ENCODE measurements around the gene PARP3.
"Not testable (repeated sequence)": the region's sequence is repeated elsewhere in the genome, so short reads cannot be mapped to it uniquely, and the experiment has no call there.

PARP3 gene

DNA sequence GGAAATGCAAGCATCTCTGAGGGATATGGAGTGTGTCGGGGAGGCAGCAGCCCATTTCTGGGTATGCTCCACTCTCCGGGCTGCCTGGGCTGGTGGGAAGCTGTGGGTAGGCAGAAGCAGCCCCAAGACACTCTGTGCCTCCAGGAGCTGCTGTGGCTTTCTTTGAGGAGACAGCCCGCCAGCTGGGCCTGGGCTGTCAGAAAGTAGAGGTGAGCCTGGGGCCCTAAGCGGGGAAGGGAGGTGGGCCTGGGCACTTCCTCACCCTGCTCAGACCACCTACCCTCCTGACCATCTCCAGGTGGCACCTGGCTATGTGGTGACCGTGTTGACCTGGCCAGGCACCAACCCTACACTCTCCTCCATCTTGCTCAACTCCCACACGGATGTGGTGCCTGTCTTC is 42.9 kb downstream of the PARP3 start:
- no peak for DNase-seq (ENCODE audit: low spot score)

DNA sequence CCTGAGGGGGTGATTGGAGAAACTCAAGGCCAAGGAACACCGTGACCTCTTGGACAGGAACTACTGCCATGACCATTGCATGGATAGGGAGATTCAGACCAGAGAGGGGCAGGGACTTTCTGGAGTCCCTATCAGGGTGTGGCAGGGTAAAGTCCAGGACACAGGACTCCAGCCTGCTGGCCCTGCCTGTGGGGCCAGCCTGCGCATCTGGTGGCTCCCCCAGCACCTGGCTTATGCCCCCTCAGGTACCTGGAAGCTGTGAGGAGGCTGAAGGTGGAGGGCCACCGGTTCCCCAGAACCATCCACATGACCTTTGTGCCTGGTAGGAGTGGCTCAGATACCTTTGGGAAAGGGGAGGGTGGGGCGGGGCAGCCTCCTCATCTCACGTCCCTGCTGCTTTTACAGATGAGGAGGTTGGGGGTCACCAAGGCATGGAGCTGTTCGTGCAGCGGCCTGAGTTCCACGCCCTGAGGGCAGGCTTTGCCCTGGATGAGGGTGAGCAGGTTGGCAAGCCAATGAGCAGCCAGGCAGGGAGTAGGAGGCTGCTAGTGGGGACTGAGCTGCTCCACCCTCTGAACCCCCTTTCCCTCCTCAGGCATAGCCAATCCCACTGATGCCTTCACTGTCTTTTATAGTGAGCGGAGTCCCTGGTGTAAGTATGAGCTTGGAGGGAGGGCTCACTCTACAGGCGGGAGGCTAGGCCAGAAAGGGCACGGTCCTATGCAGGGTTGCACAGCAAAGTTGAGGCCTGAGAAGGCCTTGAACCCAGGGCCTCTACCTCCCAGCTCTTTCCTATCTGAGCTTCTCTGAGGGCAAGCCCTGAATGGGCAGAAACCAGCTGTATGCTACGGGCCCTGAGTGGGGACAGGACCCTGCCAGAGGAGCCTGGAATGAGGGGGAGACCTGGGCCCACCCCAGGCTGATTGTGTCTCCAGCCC is 44.1 kb downstream of the PARP3 start:
- DNase-seq (ENCODE audit: low spot score): no peak

DNA sequence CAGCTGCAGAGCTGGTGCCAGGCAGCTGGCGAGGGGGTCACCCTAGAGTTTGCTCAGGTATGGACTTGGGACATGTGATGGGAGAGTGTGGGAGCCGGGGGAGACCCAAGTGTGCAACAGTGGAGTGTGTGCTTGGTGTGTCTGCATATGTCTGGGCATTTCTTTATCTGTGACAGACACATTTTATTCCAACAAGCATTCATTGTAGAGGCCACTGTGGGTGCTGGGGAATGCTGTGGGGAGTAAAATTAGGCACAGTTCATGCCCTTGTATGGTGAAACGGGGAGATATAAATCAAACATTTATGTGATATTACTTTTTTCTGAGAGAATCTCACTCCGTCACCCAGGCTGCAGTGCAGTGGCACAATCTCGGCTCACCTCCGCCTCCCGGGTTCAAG is 45.4 kb downstream of the PARP3 start:
- DNase-seq (ENCODE audit: low spot score): no peak

- no peak for DNase-seq (ENCODE audit: low spot score)
Observed at GRCh38 chr3:51988286-51989146, 46.4 kb downstream of the PARP3 start.

GRCh38 chr3:51990501-51990971 is 48.4 kb downstream of the PARP3 start:
- not testable (repeated sequence) for DNase-seq (ENCODE audit: low spot score)

DNA sequence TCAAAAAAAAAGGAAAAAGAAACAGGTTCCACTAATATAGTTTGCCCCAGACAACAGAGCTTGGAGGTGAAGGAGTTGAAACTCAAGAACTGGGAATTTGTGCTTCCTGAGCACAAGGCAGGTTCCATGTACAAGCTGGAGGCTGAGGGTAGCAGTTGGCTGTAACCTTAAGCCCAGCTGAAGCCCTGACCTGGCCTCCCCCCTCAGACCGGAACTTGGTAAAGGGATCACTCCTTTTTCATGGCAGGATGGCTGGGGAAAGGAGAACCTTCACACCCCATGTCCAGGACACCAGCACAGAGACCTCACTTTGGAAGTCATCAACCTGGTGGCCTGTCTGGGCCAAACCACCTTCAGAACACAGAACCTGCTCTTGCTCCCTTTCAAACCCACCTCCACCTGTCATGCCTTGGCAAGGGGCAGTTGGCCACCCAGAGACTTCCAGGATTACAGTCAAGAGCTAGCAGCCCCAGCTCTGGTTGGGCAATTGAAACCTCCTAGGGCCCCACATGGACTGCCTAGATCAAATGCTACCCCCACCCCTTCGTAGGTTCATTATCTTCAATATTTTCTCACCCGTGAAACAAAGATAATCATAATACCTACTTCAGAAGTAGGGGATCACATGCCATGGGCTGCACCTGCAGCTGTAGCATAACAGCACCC is 50.0 kb downstream of the PARP3 start:
- DNase-seq (ENCODE audit: low spot score): peak; percentile 58

DNA sequence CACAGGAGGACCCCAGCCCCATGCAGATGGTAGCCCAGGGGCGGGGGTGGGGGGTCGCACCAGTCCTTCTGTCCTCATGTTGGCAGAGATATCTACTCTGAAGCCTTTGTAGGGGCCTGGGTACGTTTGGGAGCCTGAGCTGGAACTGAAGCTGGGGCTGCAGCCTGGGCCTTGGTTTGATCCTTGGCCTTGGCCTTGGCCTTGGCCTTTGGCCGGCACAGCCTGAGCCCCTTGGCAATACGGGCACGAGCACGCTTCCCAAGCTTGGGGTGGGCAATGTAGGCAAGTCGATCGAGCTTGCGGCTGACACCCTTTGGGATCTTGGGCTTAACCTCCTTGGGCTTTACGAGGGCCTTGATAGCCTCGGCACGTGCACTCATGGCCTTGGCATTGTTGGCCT is 51.5 kb downstream of the PARP3 start:
- not testable (repeated sequence) for DNase-seq (ENCODE audit: low spot score)

GRCh38 chr3:51994530-51994929 is 52.4 kb downstream of the PARP3 start:
- DNase-seq (ENCODE audit: low spot score): no peak

DNA sequence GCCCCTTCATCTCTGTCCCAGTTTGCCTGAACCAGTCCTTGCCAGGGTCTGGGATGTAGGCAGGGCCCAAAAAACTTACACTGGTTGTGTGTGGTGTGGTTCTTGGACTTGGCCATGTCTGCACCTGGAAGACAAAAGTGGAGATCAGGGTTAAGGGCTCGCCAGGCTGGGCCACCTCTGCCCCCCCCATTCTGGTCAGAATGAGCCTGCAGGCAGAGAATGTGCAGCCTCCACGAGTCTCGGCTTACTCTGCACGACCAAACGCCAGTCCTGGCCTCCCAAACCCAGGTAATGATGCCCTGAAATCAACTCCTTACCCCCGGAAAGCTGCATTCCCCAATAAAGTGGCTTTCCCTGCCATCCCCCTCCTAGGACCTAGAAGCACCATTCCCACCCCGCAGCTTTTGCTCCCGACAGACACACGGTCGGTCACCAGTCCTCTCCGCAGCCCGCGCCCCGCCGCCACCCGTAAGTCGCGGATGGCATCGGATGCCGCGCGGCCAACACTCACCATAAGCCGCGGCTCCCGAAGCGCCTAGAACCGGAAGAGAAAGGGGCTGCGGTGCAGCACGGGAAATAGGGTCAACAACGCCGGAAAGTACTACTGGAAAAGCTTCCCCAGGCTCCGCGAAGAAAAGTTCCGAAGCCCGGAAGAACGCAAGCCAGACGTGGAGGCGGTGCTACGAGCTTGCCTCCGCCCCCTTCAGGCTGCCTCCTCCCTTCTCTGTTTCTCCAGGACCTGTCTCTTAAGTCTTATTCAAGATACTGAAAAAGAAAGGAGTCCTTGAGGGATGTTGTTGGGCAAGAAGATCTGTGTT is 53.4 kb downstream of the PARP3 start, which contains the start of gene RPL29:
Gene RPL29 (minus strand): TSS at position 550 of the 818 bp plus-strand sequence. CDS start 434 bp downstream, at position 116.
- peak; percentile 95 for DNase-seq (ENCODE audit: low spot score)

GRCh38 chr3:51997172-51997571 is 55.0 kb downstream of the PARP3 start:
- DNase-seq (ENCODE audit: low spot score): no peak

GRCh38 chr3:51997935-51998596 is 55.9 kb downstream of the PARP3 start:
- no peak for DNase-seq (ENCODE audit: low spot score)

All from cerebellar cortex (tissue), 1 donor.